Measurements from ENCODE around the gene GGPS1. TPM values are rescaled to one million over a fixed set of nuclear protein-coding genes. Genes with fewer than 3 reads are reported as not detected.
"Not testable (repeated sequence)": the region's sequence is repeated elsewhere in the genome, so short reads cannot be mapped to it uniquely, and the experiment has no call there.

The GGPS1 gene
- total RNA-seq, 1 donor from 2014 or later, result 65.1 TPM

- DNase-seq (ENCODE audit: low spot score), result no peak
- Histone ChIP-seq H2AFZ (replicated peaks) (no peak overlapping the region), H3K4me1 (no peaks in the 10 kb centered on the region), H3K4me3 (no peak overlapping the region), H4K20me1 (ENCODE audit: low read depth) (no peaks in the 10 kb centered on the region), H3K36me3 (peaks cover 2% of the 10 kb centered on the region), H3K4me2 (no peak overlapping the region), H3K9me3 (ENCODE audit: low read depth) (no peaks in the 10 kb centered on the region), H3F3A (ENCODE audit: low read depth) (no peaks in the 10 kb centered on the region), H3K27me3 (no peaks in the 10 kb centered on the region), H3K9ac (no peak overlapping the region), H3K79me2 (ENCODE audit: low read depth) (peaks cover 80% of the 10 kb centered on the region), H3K27ac (no peak overlapping the region)
- no peaks in the 10 kb centered on the region for H3K4me1 Mint-ChIP-seq
- H3K27ac Mint-ChIP-seq, result no peak overlapping the region
- TF ChIP-seq EZH2phosphoT487 (IDR thresholded peaks at IDR 0.05) (no peak), CTCF (IDR thresholded peaks at IDR 0.05) (no peak), EZH2 (IDR thresholded peaks at IDR 0.05) (no peak)
- peaks cover 11% of the 10 kb centered on the region for H3K36me3 Mint-ChIP-seq
- H3K27me3 Mint-ChIP-seq (ENCODE audit: insufficient read depth, low read depth), result peaks cover 2% of the 10 kb centered on the region
- H3K4me3 Mint-ChIP-seq, result no peak overlapping the region
- H3K9me3 Mint-ChIP-seq, result peaks cover under 1% of the 10 kb centered on the region
Observed at GRCh38 chr1:235375919-235376605, 47.7 kb downstream of the GGPS1 start.

- not testable (repeated sequence) for H3K27me3 ChIP-seq; H3K4me1 ChIP-seq; H2AFZ ChIP-seq (replicated peaks); H4K20me1 ChIP-seq (ENCODE audit: low read depth); H3K9ac ChIP-seq; H3K4me1 Mint-ChIP-seq; H3K4me2 ChIP-seq; H3K9me3 ChIP-seq (ENCODE audit: low read depth); H3K4me3 ChIP-seq; H3K4me3 Mint-ChIP-seq; DNase-seq (ENCODE audit: low spot score); H3K9me3 Mint-ChIP-seq; H3K27ac Mint-ChIP-seq; H3K27ac ChIP-seq; H3K27me3 Mint-ChIP-seq (ENCODE audit: insufficient read depth, low read depth); H3F3A ChIP-seq (ENCODE audit: low read depth); H3K36me3 ChIP-seq
- H3K36me3 Mint-ChIP-seq, result peaks cover 16% of the 10 kb centered on the region
- peaks cover 64% of the 10 kb centered on the region for H3K79me2 ChIP-seq (ENCODE audit: low read depth)
Observed at GRCh38 chr1:235378134-235378735, 49.9 kb downstream of the GGPS1 start.

- H3K27ac Mint-ChIP-seq; H4K20me1 ChIP-seq (ENCODE audit: low read depth); H3K4me1 ChIP-seq; H3K9ac ChIP-seq; H3K27me3 ChIP-seq; H3K4me1 Mint-ChIP-seq; H3K27me3 Mint-ChIP-seq (ENCODE audit: insufficient read depth, low read depth); H2AFZ ChIP-seq (replicated peaks); H3K27ac ChIP-seq; H3F3A ChIP-seq (ENCODE audit: low read depth); H3K4me3 Mint-ChIP-seq; H3K36me3 ChIP-seq; H3K9me3 ChIP-seq (ENCODE audit: low read depth); DNase-seq (ENCODE audit: low spot score); H3K4me3 ChIP-seq; H3K4me2 ChIP-seq; H3K9me3 Mint-ChIP-seq: not testable (repeated sequence)
- H3K36me3 Mint-ChIP-seq, result peaks cover 12% of the 10 kb centered on the region
- peaks cover 28% of the 10 kb centered on the region for H3K79me2 ChIP-seq (ENCODE audit: low read depth)
Observed at GRCh38 chr1:235381955-235382739, 53.8 kb downstream of the GGPS1 start.

GRCh38 chr1:235385633-235386032, 57.3 kb downstream of the GGPS1 start:
- peaks cover 15% of the 10 kb centered on the region for H3K36me3 Mint-ChIP-seq
- not testable (repeated sequence) for H2AFZ ChIP-seq (replicated peaks); H4K20me1 ChIP-seq (ENCODE audit: low read depth); H3K4me1 ChIP-seq; H3K4me3 ChIP-seq; H3K4me2 ChIP-seq; H3K9me3 ChIP-seq (ENCODE audit: low read depth); H3K9ac ChIP-seq; H3K27ac ChIP-seq; DNase-seq (ENCODE audit: low spot score); H3F3A ChIP-seq (ENCODE audit: low read depth); H3K4me3 Mint-ChIP-seq; H3K4me1 Mint-ChIP-seq; H3K27me3 Mint-ChIP-seq (ENCODE audit: insufficient read depth, low read depth); H3K27ac Mint-ChIP-seq; H3K27me3 ChIP-seq
- H3K36me3 ChIP-seq, result peaks cover 10% of the 10 kb centered on the region
- peaks cover 15% of the 10 kb centered on the region for H3K9me3 Mint-ChIP-seq
- H3K79me2 ChIP-seq (ENCODE audit: low read depth), result peaks cover 40% of the 10 kb centered on the region
